Keratinocyte (primary cell): ENCODE results near the gene PTPRD.

Experiments used
- CTCF ChIP-seq, 3 experiments: IDR thresholded peaks in 1 of 3; conservative IDR thresholded peaks in 1 of 3; optimal IDR thresholded peaks in 1 of 3; 2 replicates in 2 of 3; 3 replicates in 1 of 3; pipeline versions ENCODE3 to v1.5.1; 2011; ENCODE audit warnings: low read length in 3 of 3, mild to moderate bottlenecking in 3 of 3, moderate library complexity in 2 of 3, control low read depth in 1 of 3, inconsistent platforms in 1 of 3; ENCODE audit not compliant: insufficient read depth in 2 of 3; ENCODE audit errors: extremely low read depth in 1 of 3
- EZH2 ChIP-seq: IDR thresholded peaks from one replicate; pipeline ENCODE4 v1.6.1; 2012; ENCODE audit warnings: inconsistent platforms, mild to moderate bottlenecking, low read length, moderate library complexity

- TF ChIP-seq CTCF (optimal IDR thresholded peaks at IDR 0.05 in 1 of 3, IDR thresholded peaks at IDR 0.05 in 1 of 3, conservative IDR thresholded peaks at IDR 0.05 in 1 of 3; ENCODE audit: extremely low read depth in 1 of 3, insufficient read depth in 2 of 3, low read length in 3 of 3) = no peak
- no peak for TF ChIP-seq EZH2
Measured at GRCh38 chr9:9892217-9892616, 720.6 kb downstream of the PTPRD start.
